Measurements from ENCODE around the gene NUDT3.
"Not testable (repeated sequence)": the region's sequence is repeated elsewhere in the genome, so short reads cannot be mapped to it uniquely, and the experiment has no call there.

NUDT3 gene

DNA sequence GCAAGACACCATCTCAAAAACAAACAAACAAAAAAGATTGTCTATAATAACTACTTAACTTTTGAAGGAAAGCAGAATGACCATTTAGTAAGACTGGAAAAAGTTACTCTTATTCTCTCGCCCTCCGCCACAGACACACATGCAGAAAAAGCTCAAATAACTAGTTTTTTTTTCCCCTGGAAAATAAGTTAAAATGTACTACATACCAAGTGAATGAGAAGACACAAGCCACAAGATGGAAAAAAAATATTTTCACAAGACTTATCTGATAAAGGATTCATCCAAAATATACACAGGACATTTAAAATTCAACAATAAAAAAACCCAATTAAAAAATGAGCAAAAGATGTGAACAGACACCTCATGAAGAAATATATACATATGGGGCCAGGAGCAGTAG lies 31.9 kb downstream of the NUDT3 start:
- peak; percentile 31 for DNase-seq (ENCODE audit: low read depth)
- H3K4me3 ChIP-seq (ENCODE audit: control insufficient read depth, low read depth, low read length): no peak overlapping the region
- TF ChIP-seq, protein P1, sequence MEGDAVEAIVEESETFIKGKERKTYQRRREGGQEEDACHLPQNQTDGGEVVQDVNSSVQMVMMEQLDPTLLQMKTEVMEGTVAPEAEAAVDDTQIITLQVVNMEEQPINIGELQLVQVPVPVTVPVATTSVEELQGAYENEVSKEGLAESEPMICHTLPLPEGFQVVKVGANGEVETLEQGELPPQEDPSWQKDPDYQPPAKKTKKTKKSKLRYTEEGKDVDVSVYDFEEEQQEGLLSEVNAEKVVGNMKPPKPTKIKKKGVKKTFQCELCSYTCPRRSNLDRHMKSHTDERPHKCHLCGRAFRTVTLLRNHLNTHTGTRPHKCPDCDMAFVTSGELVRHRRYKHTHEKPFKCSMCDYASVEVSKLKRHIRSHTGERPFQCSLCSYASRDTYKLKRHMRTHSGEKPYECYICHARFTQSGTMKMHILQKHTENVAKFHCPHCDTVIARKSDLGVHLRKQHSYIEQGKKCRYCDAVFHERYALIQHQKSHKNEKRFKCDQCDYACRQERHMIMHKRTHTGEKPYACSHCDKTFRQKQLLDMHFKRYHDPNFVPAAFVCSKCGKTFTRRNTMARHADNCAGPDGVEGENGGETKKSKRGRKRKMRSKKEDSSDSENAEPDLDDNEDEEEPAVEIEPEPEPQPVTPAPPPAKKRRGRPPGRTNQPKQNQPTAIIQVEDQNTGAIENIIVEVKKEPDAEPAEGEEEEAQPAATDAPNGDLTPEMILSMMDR (conservative IDR thresholded peaks at IDR 0.05; ENCODE audit: control insufficient read depth, insufficient read depth, low read depth, low read length): no peak

DNA sequence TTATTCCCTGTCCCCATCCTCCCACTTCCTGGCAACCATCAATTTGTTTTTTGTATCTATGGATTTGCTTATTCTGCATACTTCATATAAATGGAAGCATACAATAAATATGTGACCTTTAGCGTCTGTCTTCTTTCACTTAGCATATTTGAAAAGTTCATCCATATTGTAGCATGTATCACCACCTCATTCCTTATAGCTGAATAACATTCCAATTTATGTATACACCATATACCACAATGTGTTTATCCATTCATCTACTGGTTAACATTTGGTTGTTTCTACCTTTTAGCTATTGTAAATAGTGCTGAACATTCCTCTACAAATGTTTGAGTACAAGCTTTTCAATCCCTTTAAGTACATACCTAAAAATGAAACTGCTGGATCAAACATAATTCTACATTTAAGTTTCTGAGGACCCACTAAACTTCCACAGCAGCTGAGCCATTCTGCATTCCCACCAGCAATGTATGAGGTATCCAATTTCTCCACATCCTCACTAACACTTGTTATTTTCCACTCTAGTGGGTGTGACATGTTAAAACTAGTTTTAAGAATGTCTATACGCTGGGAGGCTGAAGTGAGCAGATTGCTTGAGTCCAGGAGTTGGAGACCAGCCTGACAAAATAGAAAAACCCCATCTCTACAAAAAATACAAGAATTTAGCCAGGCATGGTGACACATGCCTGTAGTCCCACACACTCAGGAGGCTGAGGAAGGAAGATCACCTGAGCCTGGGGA lies 32.9 kb downstream of the NUDT3 start:
- DNase-seq (ENCODE audit: low read depth): no peak
- no peak overlapping the region for H3K4me3 ChIP-seq (ENCODE audit: control insufficient read depth, low read depth, low read length)
- TF ChIP-seq, protein P1 (conservative IDR thresholded peaks at IDR 0.05; ENCODE audit: control insufficient read depth, insufficient read depth, low read depth, low read length): no peak

DNA sequence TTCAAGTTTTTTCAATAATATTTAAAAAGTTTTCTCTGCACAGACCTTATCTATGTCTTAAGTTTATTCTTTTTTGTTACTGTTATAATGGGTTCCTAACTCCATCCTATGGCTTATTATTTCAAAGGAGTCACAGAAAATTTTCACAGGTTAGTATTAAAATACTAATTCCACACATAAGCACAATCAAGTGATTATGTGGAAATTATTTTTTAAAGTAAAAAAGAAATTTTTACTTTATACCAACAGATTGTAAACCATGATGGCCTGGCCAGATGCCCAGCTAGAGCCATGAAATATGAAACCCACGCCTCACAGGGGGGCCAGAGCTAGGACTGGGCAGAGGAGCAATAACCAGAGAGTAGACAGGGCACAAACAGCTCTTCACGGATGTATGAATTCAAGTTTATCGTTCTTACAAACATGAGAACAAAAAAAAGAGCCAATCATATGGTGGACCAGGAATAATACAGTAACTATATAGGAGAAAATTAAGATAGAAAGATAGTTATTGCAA lies 34.0 kb downstream of the NUDT3 start:
- peak; percentile 52 for DNase-seq (ENCODE audit: low read depth)
- H3K4me3 ChIP-seq (ENCODE audit: control insufficient read depth, low read depth, low read length): no peak overlapping the region
- TF ChIP-seq, protein P1 (conservative IDR thresholded peaks at IDR 0.05; ENCODE audit: control insufficient read depth, insufficient read depth, low read depth, low read length): no peak

DNA sequence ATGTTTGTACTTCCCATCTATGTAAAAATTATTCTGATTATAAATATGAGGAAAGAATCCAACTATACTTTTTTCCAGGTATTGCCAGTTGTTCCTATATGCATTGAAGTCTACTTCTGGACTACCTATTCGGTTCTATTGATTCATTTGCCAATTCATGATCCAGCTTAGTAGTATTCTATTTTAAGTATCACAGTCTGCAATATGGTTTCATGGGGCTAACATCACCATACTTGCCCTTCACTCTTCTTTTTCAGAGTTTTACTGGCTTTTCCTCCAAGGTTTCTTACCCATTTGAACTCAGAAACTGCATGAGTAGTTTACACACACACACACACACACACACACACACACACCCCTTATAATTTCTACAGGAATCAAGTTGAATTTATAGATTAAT lies 34.5 kb downstream of the NUDT3 start:
- DNase-seq (ENCODE audit: low read depth): no peak
- no peak overlapping the region for H3K4me3 ChIP-seq (ENCODE audit: control insufficient read depth, low read depth, low read length)
- TF ChIP-seq, protein P1 (conservative IDR thresholded peaks at IDR 0.05; ENCODE audit: control insufficient read depth, insufficient read depth, low read depth, low read length): no peak

DNA sequence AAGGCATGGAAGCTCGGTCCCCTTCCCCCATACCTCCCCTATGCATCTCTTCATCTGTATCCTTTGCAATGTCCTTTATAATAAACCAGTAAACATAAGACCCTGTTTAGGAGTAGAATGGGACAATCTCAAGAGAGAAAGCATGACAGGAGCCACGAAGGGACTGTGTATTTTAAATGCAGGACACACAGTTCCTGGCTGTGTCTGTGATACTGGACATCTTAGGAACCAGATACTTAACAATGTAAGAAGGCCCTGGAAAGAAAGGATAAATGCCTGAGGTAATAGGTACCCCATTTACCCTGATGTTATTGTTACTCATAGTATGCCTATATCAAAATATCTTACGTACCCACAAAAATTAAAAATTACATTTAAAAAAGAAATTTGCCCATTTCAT lies 36.6 kb downstream of the NUDT3 start:
- DNase-seq (ENCODE audit: low read depth): no peak
- no peak overlapping the region for H3K4me3 ChIP-seq (ENCODE audit: control insufficient read depth, low read depth, low read length)
- TF ChIP-seq, protein P1 (conservative IDR thresholded peaks at IDR 0.05; ENCODE audit: control insufficient read depth, insufficient read depth, low read depth, low read length): no peak

DNA sequence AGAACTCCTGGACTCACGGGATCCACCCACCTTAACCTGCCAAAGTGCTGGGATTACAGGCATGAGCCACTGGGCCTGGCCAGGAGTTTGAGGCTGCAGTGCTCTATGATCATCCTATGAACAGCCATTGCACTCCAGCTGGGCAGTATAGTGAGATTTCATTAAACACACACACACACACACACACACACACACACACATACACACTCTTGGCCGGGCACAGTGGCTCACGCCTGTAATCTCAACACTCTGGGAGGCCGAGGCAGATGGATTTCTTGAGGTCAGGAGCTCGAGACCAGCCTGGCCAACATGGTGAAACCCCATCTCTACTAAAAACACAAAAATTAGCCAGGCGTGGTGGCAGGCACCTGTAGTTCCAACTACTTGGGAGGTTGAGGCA lies 38.2 kb downstream of the NUDT3 start:
- not testable (repeated sequence) for H3K4me3 ChIP-seq (ENCODE audit: control insufficient read depth, low read depth, low read length); DNase-seq (ENCODE audit: low read depth)

DNA sequence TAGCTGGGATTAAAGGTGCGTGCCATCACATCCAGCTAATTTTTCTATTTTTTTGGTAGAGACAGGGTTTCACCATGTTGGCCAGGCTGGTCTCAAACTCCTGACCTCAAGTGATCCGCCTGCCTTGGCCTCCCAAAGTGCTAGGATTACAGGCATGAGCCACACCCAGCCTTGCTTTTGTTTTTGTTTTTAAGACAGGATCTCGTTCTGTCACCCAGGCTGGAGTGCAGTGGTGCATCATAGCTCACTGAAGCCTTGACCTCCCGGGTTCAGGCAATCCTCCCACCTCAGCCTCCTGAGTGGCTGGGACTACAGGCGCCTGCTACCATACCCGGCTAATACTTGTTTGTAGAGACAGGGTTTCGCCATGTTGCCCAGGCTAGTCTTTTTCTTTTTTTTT lies 38.9 kb downstream of the NUDT3 start:
- DNase-seq (ENCODE audit: low read depth); H3K4me3 ChIP-seq (ENCODE audit: control insufficient read depth, low read depth, low read length): not testable (repeated sequence)
